Upper lobe of left lung (tissue), 6 donors: Measurements from ENCODE around the gene FLAD1. TPM values are rescaled to one million over a fixed set of nuclear protein-coding genes. Genes with fewer than 3 reads are reported as not detected.
A peak's percentile ranks its signal among the peaks of the same experiment; 100 is the strongest.

ENCODE experiments used
- ATAC-seq, 2 donors: fragments of 200-7000 bp; cut with Tn5 transposase; one replicate each; pipeline ENCODE4 v1.9.1; 2022; ENCODE audit warnings: mild to moderate bottlenecking in 2 of 2, moderate library complexity in 2 of 2; ENCODE audit not compliant: low FRiP score in 2 of 2
- DNase-seq, 2 donors: peaks; one replicate each; pipeline ENCODE4 v3.0.0-alpha.2; 2019 to 2020
- H3K27ac ChIP-seq, 4 donors: fragments of 200-600 bp; sonication (generic); one replicate each; pipeline ENCODE4 v1.5.1; 2016 to 2019
- H3K27me3 ChIP-seq, 4 donors: fragments of 200-600 bp; sonication (generic); one replicate each; pipeline ENCODE4 v1.5.1; 2017 to 2019
- H3K36me3 ChIP-seq, 4 donors: fragments of 200-600 bp; sonication (generic); one replicate each; pipeline ENCODE4 v1.5.1; 2016 to 2019
- H3K4me1 ChIP-seq, 4 donors: fragments of 200-600 bp; sonication (generic); one replicate each; pipeline ENCODE4 v1.5.1; 2018 to 2019
- H3K4me3 ChIP-seq, 4 donors: fragments of 200-600 bp; sonication (generic); one replicate each; pipeline ENCODE4 v1.5.1; 2017 to 2019; ENCODE audit warnings: mild to moderate bottlenecking in 2 of 4, moderate library complexity in 1 of 4
- H3K9me3 ChIP-seq, 4 donors: fragments of 200-600 bp; sonication (generic); one replicate each; pipeline ENCODE4 v1.5.1; 2018 to 2019
- CTCF ChIP-seq, 6 experiments: fragments of 450-650 bp in 4 of 6; fragments of 200-600 bp in 2 of 6; sonication (generic) in 2 of 6; IDR thresholded peaks; one replicate each; pipeline ENCODE4 v1.5.1; 2016 to 2019; ENCODE audit warnings: antibody characterized with exemption in 6 of 6
- EP300 ChIP-seq, 4 donors: sonication (generic); formaldehyde crosslinking; IDR thresholded peaks; one replicate each; pipeline ENCODE4 v1.5.1; 2017; ENCODE audit warnings: antibody characterized with exemption in 4 of 4, control low read depth in 2 of 4
- POLR2A ChIP-seq, 4 donors: fragments of 450-650 bp; IDR thresholded peaks; one replicate each; pipeline ENCODE4 v1.5.1; 2016 to 2017; ENCODE audit warnings: antibody characterized with exemption in 4 of 4, mild to moderate bottlenecking in 2 of 4
- POLR2AphosphoS5 ChIP-seq, 2 donors: sonication (generic); formaldehyde crosslinking; IDR thresholded peaks; one replicate each; pipeline ENCODE4 v1.5.1; 2017; ENCODE audit warnings: antibody characterized with exemption in 2 of 2
- WGBS, 2 donors: methylation state at CpG; one replicate each; pipeline ENCODE4 v1.1.5; 2017 to 2018; 5-methylcytosine and 5-hydroxymethylcytosine counted together
- total RNA-seq, 6 donors: library from RNA; depleted of rRNA in 4 of 6; stranded (reverse); fragments of >200 nt in 4 of 6; gene quantifications; one replicate each; pipeline versions ENCODE4 v1.1.0 to v1.2.1, GENCODE V29; 2016 to 2021
- donor health status: DM: no; HTN: no; CAD: no; lungs with moderate emphysema.
- donor health status: DM: no; HTN: yes; CAD: no; lungs with severe emphysema.

The FLAD1 gene
- total RNA-seq, 6 donors from 2014 or later = 15.6 to 62.9 (median 29.8) TPM

GRCh38 chr1:154999571-155000410 lies 16.6 kb downstream of the FLAD1 start:
- DNase-seq = peak in 1 of 2 donors; percentile 86
- peak overlapping the region; percentile 83 to 94 (median 92) for H3K4me3 ChIP-seq
- TF ChIP-seq POLR2AphosphoS5 (IDR thresholded peaks at IDR 0.05) = no peak
- TF ChIP-seq EP300 (IDR thresholded peaks at IDR 0.05) = no peak
- H3K9me3 ChIP-seq = no peaks in the 10 kb centered on the region
- WGBS, 2 donors = 2% methylated on average over 27 to 43 of the region's 50 CpGs
- H3K27ac ChIP-seq = peak overlapping the region; percentile 93 to 100 (median 96)
- ATAC-seq = no peak
- peaks cover 23 to 35% (median 31%) of the 10 kb centered on the region in 4 donors for H3K4me1 ChIP-seq
- H3K36me3 ChIP-seq = no peaks in the 10 kb centered on the region
- H3K27me3 ChIP-seq = no peaks in the 10 kb centered on the region

GRCh38 chr1:155000411-155000725 lies 17.2 kb downstream of the FLAD1 start:
- Histone ChIP-seq H3K27ac (peak overlapping the region; percentile 93 to 100 (median 96)), H3K27me3 (no peaks in the 10 kb centered on the region), H3K36me3 (no peaks in the 10 kb centered on the region), H3K4me1 (peaks cover 29 to 41% (median 35%) of the 10 kb centered on the region in 4 donors), H3K4me3 (peak overlapping the region; percentile 83 to 94 (median 92)), H3K9me3 (no peaks in the 10 kb centered on the region)
- TF ChIP-seq EP300 (IDR thresholded peaks at IDR 0.05) = no peak
- no peak for TF ChIP-seq POLR2A (IDR thresholded peaks at IDR 0.05)
- no peak for TF ChIP-seq CTCF (IDR thresholded peaks at IDR 0.05)
- no peak for TF ChIP-seq POLR2AphosphoS5 (IDR thresholded peaks at IDR 0.05)
- no peak for ATAC-seq
- DNase-seq = peak in 1 of 2 donors; percentile 67
- WGBS, 2 donors = 0 to 2% methylated on average over 1 to 13 of the region's 13 CpGs

GRCh38 chr1:155000726-155001424 lies 17.7 kb downstream of the FLAD1 start:
- TF ChIP-seq EP300 (IDR thresholded peaks at IDR 0.05) (peak in 1 of 4 donors; percentile 68), POLR2AphosphoS5 (IDR thresholded peaks at IDR 0.05) (peak; percentile 62 to 84), POLR2A (IDR thresholded peaks at IDR 0.05) (peak in 3 of 4 donors; percentile 56 to 94 (median 85)), CTCF (IDR thresholded peaks at IDR 0.05) (peak in 3 of 6 experiments; percentile 17 to 48 (median 33))
- no peaks in the 10 kb centered on the region for H3K27me3 ChIP-seq
- WGBS, 2 donors = 0 to 1% methylated on average over 11 to 39 of the region's 43 CpGs
- ATAC-seq = peak; percentile 80 to 88
- peak; percentile 95 to 96 for DNase-seq
- no peaks in the 10 kb centered on the region for H3K36me3 ChIP-seq
- peak overlapping the region; percentile 93 to 100 (median 96) for H3K27ac ChIP-seq
- no peaks in the 10 kb centered on the region for H3K9me3 ChIP-seq
- peak overlapping the region; percentile 83 to 94 (median 92) for H3K4me3 ChIP-seq
- peaks cover 34 to 46% (median 39%) of the 10 kb centered on the region in 4 donors for H3K4me1 ChIP-seq

- H3K27ac ChIP-seq = peak overlapping the region; percentile 93 to 100 (median 96)
- TF ChIP-seq EP300 (IDR thresholded peaks at IDR 0.05) (no peak), POLR2A (IDR thresholded peaks at IDR 0.05) (no peak), CTCF (IDR thresholded peaks at IDR 0.05) (no peak), POLR2AphosphoS5 (IDR thresholded peaks at IDR 0.05) (no peak)
- peak overlapping the region; percentile 83 to 94 (median 92) for H3K4me3 ChIP-seq
- H3K4me1 ChIP-seq = peaks cover 39 to 51% (median 43%) of the 10 kb centered on the region in 4 donors
- H3K9me3 ChIP-seq = no peaks in the 10 kb centered on the region
- ATAC-seq (no peak), DNase-seq (no peak)
- H3K36me3 ChIP-seq = no peaks in the 10 kb centered on the region
- no peaks in the 10 kb centered on the region for H3K27me3 ChIP-seq
- whole genome bisulfite sequencing, 2 donors = 0% methylated on average over 9 to 11 of the region's 11 CpGs
Observed at GRCh38 chr1:155001425-155001674, 18.2 kb downstream of the FLAD1 start.
